Mucosa of stomach (tissue), 1 donor: ENCODE measurements around the gene DOC2B.

ENCODE experiments used
- H3K27me3 ChIP-seq: one replicate; pipeline ENCODE4 v1.7.0; 2013; ENCODE audit warnings: mild to moderate bottlenecking, low read length; ENCODE audit not compliant: control insufficient read depth, insufficient read depth
- H3K36me3 ChIP-seq: one replicate; pipeline ENCODE4 v1.7.0; 2013; ENCODE audit warnings: low read length; ENCODE audit not compliant: control insufficient read depth, insufficient read depth
- H3K4me1 ChIP-seq: one replicate; pipeline ENCODE4 v1.7.0; 2013; ENCODE audit warnings: mild to moderate bottlenecking, low read length; ENCODE audit not compliant: control insufficient read depth, insufficient read depth
- H3K4me3 ChIP-seq: one replicate; pipeline ENCODE4 v1.7.0; 2013; ENCODE audit warnings: low read length
- H3K9ac ChIP-seq: one replicate; pipeline ENCODE4 v1.7.0; 2013; ENCODE audit warnings: mild to moderate bottlenecking, low read length, moderate library complexity
- H3K9me3 ChIP-seq: one replicate; pipeline ENCODE4 v1.7.0; 2013; ENCODE audit warnings: mild to moderate bottlenecking, low read length, moderate library complexity; ENCODE audit not compliant: control insufficient read depth
- donor health status: Pancreatic carcinoma.

The DOC2B gene

DNA sequence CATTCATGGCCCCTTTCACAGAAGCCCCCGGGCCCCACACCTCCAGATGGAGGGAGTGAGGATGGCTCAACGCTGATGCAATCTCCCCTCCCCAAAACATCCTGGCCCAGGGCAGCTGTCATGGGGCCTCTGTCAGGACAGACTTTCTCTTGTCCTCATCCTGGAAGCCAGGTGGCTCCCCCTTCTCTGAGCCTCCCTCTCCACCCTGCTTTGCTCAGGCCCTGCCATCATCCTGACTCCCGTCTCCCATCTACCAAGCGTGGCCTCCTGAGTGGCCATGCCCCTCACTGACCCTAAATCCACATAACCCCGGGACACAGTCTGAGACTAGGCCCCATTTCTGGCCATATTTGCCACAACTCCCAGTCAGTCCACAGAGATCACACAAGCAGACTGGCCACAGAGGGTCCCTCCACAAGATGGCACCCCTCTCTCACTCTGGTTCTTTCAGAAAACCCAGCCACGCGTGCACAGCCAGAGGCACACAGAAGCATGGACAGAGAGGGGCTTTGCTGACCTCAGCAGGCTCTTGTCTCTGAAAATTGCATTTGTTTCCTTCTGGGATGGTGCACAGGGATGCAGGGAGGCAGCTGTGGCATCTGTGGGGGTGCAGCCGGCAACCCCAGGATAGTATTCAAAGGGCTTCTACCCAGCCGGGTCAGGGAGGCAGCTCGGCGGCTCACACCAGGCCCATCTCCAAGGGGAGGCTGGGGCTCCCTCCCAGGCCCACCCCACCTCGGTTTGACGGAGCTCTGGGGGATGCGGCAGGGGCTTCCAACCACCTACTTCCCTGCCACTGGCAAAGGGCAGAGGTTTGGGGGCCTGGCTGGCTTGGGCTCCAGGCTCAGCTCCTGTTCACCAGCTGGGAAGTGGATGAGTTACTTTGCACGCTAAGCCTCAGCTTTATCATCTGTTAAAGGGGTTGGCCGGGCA lies 16.9 kb downstream of the DOC2B start:
- Histone ChIP-seq H3K9ac (no peak overlapping the region), H3K36me3 (no peaks in the 10 kb centered on the region), H3K9me3 (no peaks in the 10 kb centered on the region)

GRCh38 chr17:163514-164098 lies 17.8 kb downstream of the DOC2B start:
- Histone ChIP-seq H3K4me1 (peaks cover 3% of the 10 kb centered on the region), H3K9me3 (no peaks in the 10 kb centered on the region), H3K9ac (no peak overlapping the region), H3K4me3 (no peak overlapping the region), H3K27me3 (no peaks in the 10 kb centered on the region), H3K36me3 (no peaks in the 10 kb centered on the region)

More for the DNA sequence above, 16.9 kb downstream of the DOC2B start:
- Histone ChIP-seq H3K4me1 (peaks cover 3% of the 10 kb centered on the region), H3K27me3 (no peaks in the 10 kb centered on the region), H3K4me3 (no peak overlapping the region)

GRCh38 chr17:162689-163088 lies 18.8 kb downstream of the DOC2B start:
- H3K4me1 ChIP-seq: peaks cover 3% of the 10 kb centered on the region
- H3K27me3 ChIP-seq: no peaks in the 10 kb centered on the region
- H3K4me3 ChIP-seq: no peak overlapping the region
- no peaks in the 10 kb centered on the region for H3K9me3 ChIP-seq
- H3K36me3 ChIP-seq: no peaks in the 10 kb centered on the region
- no peak overlapping the region for H3K9ac ChIP-seq

DNA sequence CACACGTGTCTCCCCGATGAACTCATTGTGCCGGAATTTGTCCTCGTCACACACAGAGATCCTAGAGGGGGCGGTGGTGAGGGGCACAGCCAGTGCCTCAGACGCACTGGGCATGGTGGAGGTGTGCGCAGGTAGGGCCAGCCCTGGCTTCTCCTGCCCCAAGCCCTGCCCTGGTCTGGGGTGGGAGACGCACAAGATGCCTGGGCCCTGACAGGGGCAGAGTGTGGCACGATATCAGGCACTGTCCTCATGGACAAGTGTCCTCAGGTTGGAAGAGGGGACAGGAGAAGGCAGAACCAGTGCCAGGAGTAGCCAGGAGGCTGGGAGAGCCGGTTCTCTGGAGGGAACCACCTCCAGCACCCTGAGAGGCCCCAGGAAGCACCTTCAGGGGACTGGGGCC lies 20.0 kb downstream of the DOC2B start:
- Histone ChIP-seq H3K27me3 (no peaks in the 10 kb centered on the region), H3K4me3 (no peak overlapping the region), H3K9ac (no peak overlapping the region), H3K4me1 (peaks cover 3% of the 10 kb centered on the region), H3K36me3 (no peaks in the 10 kb centered on the region), H3K9me3 (no peaks in the 10 kb centered on the region)

DNA sequence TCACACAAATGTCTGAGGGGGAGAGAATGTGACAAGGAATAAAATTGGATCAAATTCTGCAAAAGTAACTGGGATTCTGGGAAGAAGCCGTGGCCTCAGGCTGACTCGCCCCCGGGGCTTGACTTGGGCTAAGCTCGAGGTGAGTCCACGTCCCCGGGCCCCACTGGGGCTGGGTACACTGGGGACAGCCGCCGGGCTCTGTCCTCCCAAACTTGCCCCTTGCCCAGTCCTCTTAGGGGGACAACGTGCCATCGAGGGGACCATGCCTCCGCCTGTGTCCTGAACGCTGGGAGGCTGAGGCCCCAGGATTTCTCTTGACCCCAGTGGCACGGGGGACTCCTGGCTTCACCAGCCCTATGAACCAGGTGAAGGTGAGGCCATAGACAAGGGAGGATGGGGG lies 21.1 kb downstream of the DOC2B start:
- Histone ChIP-seq H3K9me3 (no peaks in the 10 kb centered on the region), H3K27me3 (no peaks in the 10 kb centered on the region), H3K4me1 (peaks cover 3% of the 10 kb centered on the region), H3K36me3 (no peaks in the 10 kb centered on the region), H3K4me3 (no peak overlapping the region), H3K9ac (no peak overlapping the region)

- no peaks in the 10 kb centered on the region for H3K27me3 ChIP-seq
- peaks cover 3% of the 10 kb centered on the region for H3K4me1 ChIP-seq
- H3K9me3 ChIP-seq: no peaks in the 10 kb centered on the region
- H3K36me3 ChIP-seq: no peaks in the 10 kb centered on the region
- H3K9ac ChIP-seq: no peak overlapping the region
- H3K4me3 ChIP-seq: no peak overlapping the region
Measured at GRCh38 chr17:159609-160008, 21.8 kb downstream of the DOC2B start.

GRCh38 chr17:158379-158778 lies 23.1 kb downstream of the DOC2B start:
- Histone ChIP-seq H3K36me3 (no peaks in the 10 kb centered on the region), H3K4me1 (no peaks in the 10 kb centered on the region)

GRCh38 chr17:157901-158300 lies 23.5 kb downstream of the DOC2B start:
- Histone ChIP-seq H3K4me3 (no peak overlapping the region), H3K36me3 (no peaks in the 10 kb centered on the region), H3K9ac (no peak overlapping the region), H3K9me3 (no peaks in the 10 kb centered on the region), H3K4me1 (no peaks in the 10 kb centered on the region), H3K27me3 (no peaks in the 10 kb centered on the region)

More at GRCh38 chr17:158379-158778, 23.1 kb downstream of the DOC2B start:
- Histone ChIP-seq H3K4me3 (no peak overlapping the region), H3K9me3 (no peaks in the 10 kb centered on the region), H3K9ac (no peak overlapping the region), H3K27me3 (no peaks in the 10 kb centered on the region)

DNA sequence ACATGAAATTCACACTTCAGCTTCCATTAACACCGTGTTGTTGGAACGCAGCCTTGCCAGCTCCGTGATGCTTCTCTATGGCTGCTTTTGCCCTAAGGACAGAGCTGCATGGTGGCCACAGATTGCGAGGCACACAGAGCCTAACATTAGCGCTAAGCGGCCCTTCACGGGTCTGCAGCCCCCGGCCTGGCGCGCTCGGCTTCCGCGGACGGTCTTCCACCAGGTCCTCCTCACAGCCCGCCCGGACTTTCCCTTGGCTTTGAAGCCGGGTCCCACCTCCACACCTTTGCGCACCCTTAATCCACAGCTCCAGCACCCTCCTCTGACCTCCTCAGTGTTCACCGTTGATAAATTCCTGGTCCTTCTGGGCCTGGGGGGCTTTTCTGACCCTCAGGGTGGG lies 24.5 kb downstream of the DOC2B start:
- Histone ChIP-seq H3K4me3 (no peak overlapping the region), H3K9ac (no peak overlapping the region), H3K27me3 (no peaks in the 10 kb centered on the region), H3K36me3 (no peaks in the 10 kb centered on the region), H3K9me3 (no peaks in the 10 kb centered on the region), H3K4me1 (no peaks in the 10 kb centered on the region)

- Histone ChIP-seq H3K4me1 (no peaks in the 10 kb centered on the region), H3K9me3 (no peaks in the 10 kb centered on the region), H3K4me3 (no peak overlapping the region), H3K36me3 (no peaks in the 10 kb centered on the region), H3K9ac (no peak overlapping the region), H3K27me3 (no peaks in the 10 kb centered on the region)
Measured at GRCh38 chr17:156094-156621, 25.3 kb downstream of the DOC2B start.

GRCh38 chr17:155576-155975 lies 25.9 kb downstream of the DOC2B start:
- H3K36me3 ChIP-seq: no peaks in the 10 kb centered on the region
- no peak overlapping the region for H3K4me3 ChIP-seq
- H3K4me1 ChIP-seq: no peaks in the 10 kb centered on the region
- no peak overlapping the region for H3K9ac ChIP-seq
- H3K27me3 ChIP-seq: no peaks in the 10 kb centered on the region
- no peaks in the 10 kb centered on the region for H3K9me3 ChIP-seq

- Histone ChIP-seq H3K27me3 (no peaks in the 10 kb centered on the region), H3K9me3 (no peaks in the 10 kb centered on the region), H3K9ac (no peak overlapping the region), H3K36me3 (no peaks in the 10 kb centered on the region), H3K4me1 (no peaks in the 10 kb centered on the region), H3K4me3 (no peak overlapping the region)
Measured at GRCh38 chr17:153851-154250, 27.6 kb downstream of the DOC2B start.
